Transverse colon (tissue), 4 donors: ENCODE data around the gene ANXA10.

Experiments
- EP300 ChIP-seq: sonication (generic); formaldehyde crosslinking; IDR thresholded peaks from one replicate; pipeline ENCODE4 v1.6.1; 2017; ENCODE audit warnings: antibody characterized with exemption, low read depth
- POLR2AphosphoS5 ChIP-seq, 3 donors: sonication (generic); formaldehyde crosslinking; IDR thresholded peaks; one replicate each; pipeline ENCODE4 v1.6.1; 2016; ENCODE audit warnings: antibody characterized with exemption in 3 of 3
- TF ChIP-seq, protein P1 (sequence below), 5 experiments: fragments of 200-600 bp in 3 of 5; fragments of 450-650 bp in 2 of 5; sonication (generic) in 3 of 5; IDR thresholded peaks; 1 replicate in 2 of 5; 2 replicates in 3 of 5; pipeline ENCODE4 v1.5.1; 2016 to 2017; ENCODE audit warnings: antibody characterized with exemption in 5 of 5, inconsistent platforms in 3 of 5, mild to moderate bottlenecking in 2 of 5, moderate library complexity in 1 of 5

DNA sequence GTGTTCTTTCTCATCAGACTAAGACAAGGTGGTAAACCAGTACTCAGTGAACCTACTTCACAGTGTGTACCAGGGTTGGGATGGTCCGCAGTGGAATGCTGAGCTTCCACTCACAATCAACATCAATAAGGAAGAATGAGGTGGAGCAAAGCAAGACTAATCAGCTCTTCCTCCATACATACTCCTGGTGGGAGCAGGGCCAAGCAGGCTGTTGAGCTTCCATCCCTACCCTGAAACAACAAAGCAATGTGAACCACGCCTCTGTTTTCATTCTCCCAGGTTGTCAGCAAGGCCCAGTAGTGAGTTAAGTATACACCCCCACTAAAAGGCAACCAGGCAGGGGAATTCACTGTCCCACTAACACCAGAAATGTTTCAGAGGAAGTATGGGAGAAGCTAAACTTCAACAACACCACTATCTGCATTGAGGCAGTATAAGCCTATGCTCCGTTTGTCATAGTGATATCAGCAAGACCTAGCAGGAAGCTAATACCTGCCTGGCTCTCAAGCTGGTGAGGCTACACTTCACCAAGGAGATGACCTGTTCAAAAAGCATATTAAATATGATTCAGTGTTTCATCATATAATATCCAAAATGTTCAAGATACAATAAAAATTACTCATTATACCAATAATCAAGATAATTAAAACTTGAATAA is 116.7 kb downstream of the ANXA10 start:
- TF ChIP-seq, protein P1, sequence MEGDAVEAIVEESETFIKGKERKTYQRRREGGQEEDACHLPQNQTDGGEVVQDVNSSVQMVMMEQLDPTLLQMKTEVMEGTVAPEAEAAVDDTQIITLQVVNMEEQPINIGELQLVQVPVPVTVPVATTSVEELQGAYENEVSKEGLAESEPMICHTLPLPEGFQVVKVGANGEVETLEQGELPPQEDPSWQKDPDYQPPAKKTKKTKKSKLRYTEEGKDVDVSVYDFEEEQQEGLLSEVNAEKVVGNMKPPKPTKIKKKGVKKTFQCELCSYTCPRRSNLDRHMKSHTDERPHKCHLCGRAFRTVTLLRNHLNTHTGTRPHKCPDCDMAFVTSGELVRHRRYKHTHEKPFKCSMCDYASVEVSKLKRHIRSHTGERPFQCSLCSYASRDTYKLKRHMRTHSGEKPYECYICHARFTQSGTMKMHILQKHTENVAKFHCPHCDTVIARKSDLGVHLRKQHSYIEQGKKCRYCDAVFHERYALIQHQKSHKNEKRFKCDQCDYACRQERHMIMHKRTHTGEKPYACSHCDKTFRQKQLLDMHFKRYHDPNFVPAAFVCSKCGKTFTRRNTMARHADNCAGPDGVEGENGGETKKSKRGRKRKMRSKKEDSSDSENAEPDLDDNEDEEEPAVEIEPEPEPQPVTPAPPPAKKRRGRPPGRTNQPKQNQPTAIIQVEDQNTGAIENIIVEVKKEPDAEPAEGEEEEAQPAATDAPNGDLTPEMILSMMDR (IDR thresholded peaks at IDR 0.05), result no peak
- TF ChIP-seq POLR2AphosphoS5 (IDR thresholded peaks at IDR 0.05), result peak in 2 of 3 donors; percentile 17 to 28
- TF ChIP-seq EP300, result no peak
